Neuronal stem cell (in vitro differentiated cells): ENCODE results near the gene PLEK.

ENCODE experiments used
- DNase-seq: peaks from one replicate; pipeline ENCODE4 v3.0.0-alpha.2; 2013; ENCODE audit warnings: low spot score
- H2AFZ ChIP-seq: one replicate; pipeline ENCODE4 v1.6.1; 2013; ENCODE audit warnings: mild to moderate bottlenecking, low read length, inconsistent platforms
- H2AK5ac ChIP-seq: 2 replicates; pipeline ENCODE4 v1.6.1; 2013; ENCODE audit warnings: low read depth, mild to moderate bottlenecking, inconsistent platforms, low read length, moderate library complexity, mixed read lengths
- H2BK120ac ChIP-seq: 2 replicates; pipeline ENCODE4 v1.6.1; 2013; ENCODE audit warnings: low read depth, mild to moderate bottlenecking, inconsistent platforms, low read length, moderate library complexity, mixed read lengths
- H2BK12ac ChIP-seq: one replicate; pipeline ENCODE4 v1.6.1; 2013; ENCODE audit warnings: low read length, inconsistent platforms
- H2BK15ac ChIP-seq: 2 replicates; pipeline ENCODE4 v1.6.1; 2013; ENCODE audit warnings: mild to moderate bottlenecking, low read length, inconsistent platforms, mixed read lengths
- H2BK5ac ChIP-seq: one replicate; pipeline ENCODE4 v1.6.1; 2013; ENCODE audit warnings: inconsistent platforms, mild to moderate bottlenecking, low read length, moderate library complexity
- H3K14ac ChIP-seq: one replicate; pipeline ENCODE4 v1.6.1; 2013; ENCODE audit warnings: low read length, inconsistent platforms
- H3K18ac ChIP-seq: 2 replicates; pipeline ENCODE4 v1.6.1; 2013; ENCODE audit warnings: low read length, inconsistent platforms
- H3K23ac ChIP-seq: 2 replicates; pipeline ENCODE4 v1.6.1; 2013; ENCODE audit warnings: low read depth, mild to moderate bottlenecking, mixed read lengths, low read length, inconsistent platforms; ENCODE audit not compliant: poor library complexity
- H3K27ac ChIP-seq: replicated peaks from 3 replicates; pipeline ENCODE4 v1.5.1; 2013; ENCODE audit warnings: low read length, inconsistent platforms
- H3K27me3 ChIP-seq, 3 experiments: 2 replicates each; pipeline ENCODE4 v1.6.1; 2013; ENCODE audit warnings: low read length in 3 of 3, mild to moderate bottlenecking in 2 of 3, inconsistent platforms in 1 of 3, low read depth in 1 of 3, mixed read lengths in 1 of 3, moderate library complexity in 1 of 3; ENCODE audit not compliant: control insufficient read depth in 3 of 3, insufficient read depth in 3 of 3
- H3K36me3 ChIP-seq, 2 donors: replicated peaks in 1 of 2; 2 replicates each; pipeline ENCODE4 v1.6.1; 2013; ENCODE audit warnings: low read length in 2 of 2; ENCODE audit not compliant: control insufficient read depth in 2 of 2, insufficient read depth in 2 of 2
- H3K4ac ChIP-seq: 2 replicates; pipeline ENCODE4 v1.6.1; 2013; ENCODE audit warnings: inconsistent platforms, mild to moderate bottlenecking, low read length, moderate library complexity
- H3K4me1 ChIP-seq, 2 donors: 1 replicate in 1 of 2; 2 replicates in 1 of 2; pipeline ENCODE4 v1.6.1; 2013; ENCODE audit warnings: low read length in 2 of 2, low read depth in 1 of 2; ENCODE audit not compliant: control insufficient read depth in 2 of 2, insufficient read depth in 1 of 2
- H3K4me2 ChIP-seq: one replicate; pipeline ENCODE4 v1.6.1; 2013; ENCODE audit warnings: mild to moderate bottlenecking, low read length, inconsistent platforms; ENCODE audit not compliant: insufficient read depth, poor library complexity, severe bottlenecking
- H3K4me3 ChIP-seq, 2 donors: 2 replicates each; pipeline ENCODE4 v1.5.1; 2013; ENCODE audit warnings: low read length in 2 of 2, mild to moderate bottlenecking in 2 of 2, inconsistent platforms in 1 of 2, moderate library complexity in 1 of 2
- H3K79me1 ChIP-seq: one replicate; pipeline ENCODE4 v1.6.1; 2013; ENCODE audit warnings: low read depth, mild to moderate bottlenecking, inconsistent platforms, low read length, moderate library complexity
- H3K9ac ChIP-seq: one replicate; pipeline ENCODE4 v1.6.1; 2013; ENCODE audit warnings: mild to moderate bottlenecking, low read depth, low read length, inconsistent platforms; ENCODE audit not compliant: poor library complexity
- H3K9me3 ChIP-seq, 2 donors: replicated peaks in 1 of 2; 2 replicates each; pipeline versions ENCODE3 to v1.6.1; 2013; ENCODE audit warnings: low read length in 2 of 2, mild to moderate bottlenecking in 2 of 2, inconsistent platforms in 1 of 2, low read depth in 1 of 2, mixed read lengths in 1 of 2, moderate library complexity in 1 of 2; ENCODE audit not compliant: control insufficient read depth in 2 of 2, insufficient read depth in 1 of 2
- H4K8ac ChIP-seq: one replicate; pipeline ENCODE4 v1.6.1; 2013; ENCODE audit warnings: low read depth, mild to moderate bottlenecking, inconsistent platforms, low read length, moderate library complexity
- H4K91ac ChIP-seq: one replicate; pipeline ENCODE4 v1.6.1; 2013; ENCODE audit warnings: low read length, low read depth, mild to moderate bottlenecking, inconsistent platforms; ENCODE audit not compliant: poor library complexity
- WGBS, 2 donors: extraction: QIAGEN DNeasy Blood & Tissue Kit; methylation state at CpG; one replicate each; pipeline ENCODE4 v1.1.7; 2013; ENCODE audit warnings: missing lambda C conversion rate in 2 of 2, mixed read lengths in 1 of 2; ENCODE audit not compliant: insufficient read length in 2 of 2, insufficient replicate concordance in 1 of 2; ENCODE audit errors: extremely low coverage in 2 of 2; 5-methylcytosine and 5-hydroxymethylcytosine counted together

The PLEK gene

GRCh38 chr2:68386365-68386764 lies 21.3 kb downstream of the PLEK start:
- Histone ChIP-seq H2AFZ (no peak overlapping the region), H3K9me3 (no peaks in the 10 kb centered on the region), H3K14ac (no peak overlapping the region), H3K79me1 (no peaks in the 10 kb centered on the region), H3K36me3 (no peaks in the 10 kb centered on the region), H2BK5ac (no peak overlapping the region), H3K9ac (no peak overlapping the region), H3K27ac (no peak overlapping the region), H4K91ac (no peak overlapping the region), H2AK5ac (no peak overlapping the region), H3K4me2 (no peak overlapping the region), H2BK12ac (no peak overlapping the region), H2BK15ac (no peak overlapping the region), H3K4me1 (peaks cover 0 to 4% of the 10 kb centered on the region in 2 donors), H3K18ac (no peak overlapping the region), H3K27me3 (peaks cover 0 to 15% (median 0%) of the 10 kb centered on the region in 3 experiments), H4K8ac (no peak overlapping the region), H3K23ac (no peak overlapping the region), H2BK120ac (no peak overlapping the region), H3K4ac (no peak overlapping the region), H3K4me3 (no peak overlapping the region)
- DNase-seq = no peak
- no CpG with 5 or more reads among the region's 5 CpGs for WGBS, 2 donors

- Histone ChIP-seq H3K79me1 (no peaks in the 10 kb centered on the region), H3K18ac (no peak overlapping the region), H2AFZ (no peak overlapping the region), H3K23ac (no peak overlapping the region), H3K4me3 (no peak overlapping the region), H3K27me3 (peaks cover 0 to 20% (median 0%) of the 10 kb centered on the region in 3 experiments), H3K36me3 (no peaks in the 10 kb centered on the region), H4K91ac (no peak overlapping the region), H2BK15ac (no peak overlapping the region), H3K9ac (no peak overlapping the region), H3K4me2 (no peak overlapping the region), H3K4me1 (peaks cover 0 to 4% of the 10 kb centered on the region in 2 donors), H3K9me3 (no peaks in the 10 kb centered on the region), H2BK120ac (no peak overlapping the region), H2AK5ac (no peak overlapping the region), H2BK5ac (no peak overlapping the region), H3K27ac (no peak overlapping the region), H3K14ac (no peak overlapping the region), H4K8ac (no peak overlapping the region), H2BK12ac (no peak overlapping the region), H3K4ac (no peak overlapping the region)
- no peak for DNase-seq
- no CpG with 5 or more reads among the region's 5 CpGs for WGBS, 2 donors
Observed at GRCh38 chr2:68387408-68388350, 22.6 kb downstream of the PLEK start.

- H3K4ac ChIP-seq = no peak overlapping the region
- H4K8ac ChIP-seq = no peak overlapping the region
- H2BK15ac ChIP-seq = no peak overlapping the region
- H4K91ac ChIP-seq = no peak overlapping the region
- H2AFZ ChIP-seq = no peak overlapping the region
- no peak overlapping the region for H2AK5ac ChIP-seq
- peaks cover 0 to 26% (median 0%) of the 10 kb centered on the region in 3 experiments for H3K27me3 ChIP-seq
- no peak overlapping the region for H3K9ac ChIP-seq
- H2BK120ac ChIP-seq = no peak overlapping the region
- no peaks in the 10 kb centered on the region for H3K9me3 ChIP-seq
- no peak for DNase-seq
- H3K23ac ChIP-seq = no peak overlapping the region
- H2BK5ac ChIP-seq = no peak overlapping the region
- H3K4me2 ChIP-seq = no peak overlapping the region
- peaks cover 0 to 4% of the 10 kb centered on the region in 2 donors for H3K4me1 ChIP-seq
- no peak overlapping the region for H3K14ac ChIP-seq
- no peak overlapping the region for H3K27ac ChIP-seq
- H3K4me3 ChIP-seq = no peak overlapping the region
- no peak overlapping the region for H3K18ac ChIP-seq
- H3K79me1 ChIP-seq = no peaks in the 10 kb centered on the region
- H2BK12ac ChIP-seq = no peak overlapping the region
- H3K36me3 ChIP-seq = no peaks in the 10 kb centered on the region
Observed at GRCh38 chr2:68388358-68388757, 23.3 kb downstream of the PLEK start.

GRCh38 chr2:68388772-68389171 lies 23.7 kb downstream of the PLEK start:
- Histone ChIP-seq H3K14ac (peak overlapping the region; percentile 11), H2BK5ac (no peak overlapping the region), H3K27me3 (peaks cover 0 to 24% (median 0%) of the 10 kb centered on the region in 3 experiments), H3K4ac (no peak overlapping the region), H2BK12ac (no peak overlapping the region), H3K4me3 (no peak overlapping the region), H3K18ac (no peak overlapping the region), H3K27ac (no peak overlapping the region), H2AFZ (no peak overlapping the region), H3K4me2 (no peak overlapping the region), H3K9me3 (no peaks in the 10 kb centered on the region), H3K4me1 (peaks cover 0 to 4% of the 10 kb centered on the region in 2 donors), H3K23ac (no peak overlapping the region), H2AK5ac (no peak overlapping the region), H2BK120ac (no peak overlapping the region), H3K9ac (no peak overlapping the region), H4K91ac (no peak overlapping the region), H2BK15ac (no peak overlapping the region), H4K8ac (no peak overlapping the region), H3K36me3 (no peaks in the 10 kb centered on the region), H3K79me1 (no peaks in the 10 kb centered on the region)
- no CpG with 5 or more reads among the region's 1 CpG for whole genome bisulfite sequencing, 2 donors
- DNase-seq = no peak
